ENCODE measurements around the gene SKAP1.
"Not testable (repeated sequence)": the region's sequence is repeated elsewhere in the genome, so short reads cannot be mapped to it uniquely, and the experiment has no call there.

SKAP1 gene

GRCh38 chr17:48368352-48368908 lies 61.6 kb downstream of the SKAP1 start:
- no peak for DNase-seq

GRCh38 chr17:48363161-48363560 lies 66.9 kb downstream of the SKAP1 start:
- DNase-seq: no peak

- DNase-seq: not testable (repeated sequence)
Measured at GRCh38 chr17:48360861-48361633, 69.0 kb downstream of the SKAP1 start.

- peak; percentile 23 for DNase-seq
Measured at GRCh38 chr17:48357779-48358602, 72.0 kb downstream of the SKAP1 start.

GRCh38 chr17:48356866-48357265 lies 73.1 kb downstream of the SKAP1 start:
- DNase-seq: no peak

- DNase-seq: peak; percentile 16
Measured at GRCh38 chr17:48352630-48353029, 77.4 kb downstream of the SKAP1 start.

- peak; percentile 58 for DNase-seq
Measured at GRCh38 chr17:48351911-48352332, 78.1 kb downstream of the SKAP1 start.

GRCh38 chr17:48348352-48348751 lies 81.7 kb downstream of the SKAP1 start:
- no peak for DNase-seq

GRCh38 chr17:48347177-48347576 lies 82.8 kb downstream of the SKAP1 start:
- no peak for DNase-seq

GRCh38 chr17:48344251-48344650 lies 85.8 kb downstream of the SKAP1 start:
- no peak for DNase-seq

- DNase-seq: no peak
Measured at GRCh38 chr17:48340916-48341315, 89.1 kb downstream of the SKAP1 start.

GRCh38 chr17:48338720-48339119 lies 91.3 kb downstream of the SKAP1 start:
- DNase-seq: no peak

GRCh38 chr17:48337903-48338302 lies 92.1 kb downstream of the SKAP1 start:
- not testable (repeated sequence) for DNase-seq

- DNase-seq: no peak
Measured at GRCh38 chr17:48336986-48337385, 93.0 kb downstream of the SKAP1 start.

- peak; percentile 66 for DNase-seq
Measured at GRCh38 chr17:48335858-48336500, 94.0 kb downstream of the SKAP1 start.

GRCh38 chr17:48335146-48335784 lies 94.7 kb downstream of the SKAP1 start:
- no peak for DNase-seq

- peak; percentile 63 for DNase-seq
Measured at GRCh38 chr17:48333034-48333530, 96.9 kb downstream of the SKAP1 start.

GRCh38 chr17:48330887-48331286 lies 99.1 kb downstream of the SKAP1 start:
- no peak for DNase-seq

- no peak for DNase-seq
Measured at GRCh38 chr17:48330421-48330820, 99.6 kb downstream of the SKAP1 start.

GRCh38 chr17:48328457-48328856 lies 101.6 kb downstream of the SKAP1 start:
- DNase-seq: no peak

GRCh38 chr17:48326310-48326709 lies 103.7 kb downstream of the SKAP1 start:
- DNase-seq: no peak

- peak; percentile 29 for DNase-seq
Measured at GRCh38 chr17:48322060-48322459, 108.0 kb downstream of the SKAP1 start.
